Chondrocyte (in vitro differentiated cells): ENCODE measurements around the gene TMEM98. TPM values are rescaled to one million over a fixed set of nuclear protein-coding genes. Genes with fewer than 3 reads are reported as not detected.

Source experiments
- DNase-seq: peaks from one replicate; pipeline ENCODE4 v3.0.0; 2021; ENCODE audit warnings: mixed read lengths, low spot score
- H3K27ac Mint-ChIP-seq: one replicate; pipeline ENCODE4 v1.8.0; 2021; ENCODE audit warnings: mild to moderate bottlenecking, moderate library complexity, mixed read lengths; ENCODE audit not compliant: unreplicated experiment
- H3K27me3 Mint-ChIP-seq: 2 replicates; pipeline ENCODE4 v1.8.0; 2021; ENCODE audit warnings: low read depth, mixed read lengths
- H3K36me3 Mint-ChIP-seq: 2 replicates; pipeline ENCODE4 v1.8.0; 2021; ENCODE audit warnings: low read depth, mixed read lengths
- H3K4me1 Mint-ChIP-seq: 2 replicates; pipeline ENCODE4 v1.8.0; 2021; ENCODE audit warnings: low read depth, mild to moderate bottlenecking, mixed read lengths
- H3K4me3 Mint-ChIP-seq: one replicate; pipeline ENCODE4 v1.8.0; 2021; ENCODE audit warnings: mild to moderate bottlenecking, moderate library complexity, mixed read lengths; ENCODE audit not compliant: unreplicated experiment
- H3K9me3 Mint-ChIP-seq: 2 replicates; pipeline ENCODE4 v1.8.0; 2021; ENCODE audit warnings: low read depth, mixed read lengths
- total RNA-seq: library from RNA; stranded (reverse); gene quantifications from 3 replicates; pipeline ENCODE4 v1.2.1, GENCODE V29; 2021
- TF ChIP-seq, protein P1 (sequence below): fragments of 200-600 bp; sonication (generic); IDR thresholded peaks from 2 replicates; pipeline ENCODE4 v1.5.0; 2021; ENCODE audit warnings: antibody characterized with exemption, mild to moderate bottlenecking, moderate library complexity

TMEM98 gene
- total RNA-seq, 1 donor from 2014 or later: 68.8 TPM

- peaks cover 3% of the 10 kb centered on the region for H3K9me3 Mint-ChIP-seq
- H3K36me3 Mint-ChIP-seq: no peaks in the 10 kb centered on the region
- H3K27me3 Mint-ChIP-seq: peaks cover 19% of the 10 kb centered on the region
- DNase-seq: no peak
- H3K4me3 Mint-ChIP-seq: no peak overlapping the region
- H3K4me1 Mint-ChIP-seq: peaks cover 5% of the 10 kb centered on the region
- H3K27ac Mint-ChIP-seq: no peak overlapping the region
- TF ChIP-seq, protein P1, sequence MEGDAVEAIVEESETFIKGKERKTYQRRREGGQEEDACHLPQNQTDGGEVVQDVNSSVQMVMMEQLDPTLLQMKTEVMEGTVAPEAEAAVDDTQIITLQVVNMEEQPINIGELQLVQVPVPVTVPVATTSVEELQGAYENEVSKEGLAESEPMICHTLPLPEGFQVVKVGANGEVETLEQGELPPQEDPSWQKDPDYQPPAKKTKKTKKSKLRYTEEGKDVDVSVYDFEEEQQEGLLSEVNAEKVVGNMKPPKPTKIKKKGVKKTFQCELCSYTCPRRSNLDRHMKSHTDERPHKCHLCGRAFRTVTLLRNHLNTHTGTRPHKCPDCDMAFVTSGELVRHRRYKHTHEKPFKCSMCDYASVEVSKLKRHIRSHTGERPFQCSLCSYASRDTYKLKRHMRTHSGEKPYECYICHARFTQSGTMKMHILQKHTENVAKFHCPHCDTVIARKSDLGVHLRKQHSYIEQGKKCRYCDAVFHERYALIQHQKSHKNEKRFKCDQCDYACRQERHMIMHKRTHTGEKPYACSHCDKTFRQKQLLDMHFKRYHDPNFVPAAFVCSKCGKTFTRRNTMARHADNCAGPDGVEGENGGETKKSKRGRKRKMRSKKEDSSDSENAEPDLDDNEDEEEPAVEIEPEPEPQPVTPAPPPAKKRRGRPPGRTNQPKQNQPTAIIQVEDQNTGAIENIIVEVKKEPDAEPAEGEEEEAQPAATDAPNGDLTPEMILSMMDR: no peak
Observed at GRCh38 chr17:32901743-32902142, 26.2 kb upstream of the TMEM98 start.

DNA sequence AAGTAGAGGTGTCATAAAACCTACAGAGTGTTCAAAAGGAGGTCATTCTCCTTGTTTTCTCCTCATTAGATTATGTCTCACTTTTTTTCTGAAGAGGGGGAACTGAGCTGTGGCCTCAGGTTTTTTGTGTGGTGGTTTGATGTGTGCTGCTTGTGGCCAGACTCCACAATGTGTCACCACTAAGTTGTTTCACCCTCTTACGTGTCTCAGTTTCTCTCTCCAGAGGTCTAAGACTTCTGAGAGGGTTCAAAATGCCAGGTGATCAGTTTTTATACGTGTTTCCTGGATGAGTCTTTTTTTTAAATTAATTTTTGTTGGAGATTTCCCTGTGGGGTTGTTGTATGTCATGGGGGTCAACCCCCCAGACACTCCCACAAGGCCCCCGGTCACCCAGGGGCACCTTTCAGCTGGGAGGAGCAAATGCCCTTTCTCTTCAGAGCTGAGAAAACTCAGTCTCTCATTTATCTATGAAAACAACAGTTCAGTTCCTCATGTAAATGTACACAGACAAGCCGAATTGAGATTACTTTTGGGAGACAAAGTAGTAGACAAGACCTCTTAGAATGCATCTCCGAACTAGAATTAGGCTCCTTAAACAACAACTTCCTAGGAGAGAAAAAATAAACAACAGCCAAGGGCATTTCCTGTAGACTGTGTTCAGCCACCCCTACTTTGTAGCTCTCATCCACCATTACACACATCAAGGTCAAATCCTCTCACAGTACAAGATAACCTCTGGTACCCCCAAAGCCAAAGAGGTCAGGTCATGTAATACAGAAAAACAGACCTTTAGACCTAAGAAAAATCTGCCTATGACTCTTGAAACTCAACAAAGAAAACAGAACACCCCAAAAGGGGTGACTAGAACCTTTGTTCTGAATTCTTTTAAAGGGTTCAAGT lies 23.9 kb upstream of the TMEM98 start:
- Mint-ChIP-seq H3K36me3 (no peaks in the 10 kb centered on the region), H3K4me3 (no peak overlapping the region), H3K4me1 (no peaks in the 10 kb centered on the region), H3K9me3 (peaks cover 3% of the 10 kb centered on the region), H3K27ac (no peak overlapping the region), H3K27me3 (peaks cover 15% of the 10 kb centered on the region)
- TF ChIP-seq, protein P1: no peak
- DNase-seq: no peak

DNA sequence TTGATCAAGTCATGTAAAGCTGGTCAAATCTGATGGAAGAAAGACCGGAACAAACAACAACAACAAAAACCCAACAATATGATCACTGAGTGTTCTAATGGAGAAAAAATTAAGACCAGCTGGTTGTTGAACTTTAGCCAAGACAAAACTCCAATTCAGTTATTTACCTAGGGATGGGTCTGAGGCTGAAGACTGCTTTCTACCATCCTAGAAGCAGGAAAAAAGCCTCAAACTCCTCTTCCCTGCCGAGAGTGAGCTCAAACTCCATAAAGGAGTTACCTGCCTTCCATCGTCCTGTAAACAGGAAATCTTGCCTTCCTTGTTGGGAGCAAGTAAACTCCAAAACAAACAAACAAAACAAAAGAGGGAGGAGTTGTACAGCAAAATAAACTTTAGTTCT lies 23.1 kb upstream of the TMEM98 start:
- H3K4me3 Mint-ChIP-seq: no peak overlapping the region
- peaks cover 3% of the 10 kb centered on the region for H3K9me3 Mint-ChIP-seq
- H3K27me3 Mint-ChIP-seq: peaks cover 15% of the 10 kb centered on the region
- TF ChIP-seq, protein P1: no peak
- H3K36me3 Mint-ChIP-seq: no peaks in the 10 kb centered on the region
- no peak overlapping the region for H3K27ac Mint-ChIP-seq
- peaks cover 3% of the 10 kb centered on the region for H3K4me1 Mint-ChIP-seq
- no peak for DNase-seq

DNA sequence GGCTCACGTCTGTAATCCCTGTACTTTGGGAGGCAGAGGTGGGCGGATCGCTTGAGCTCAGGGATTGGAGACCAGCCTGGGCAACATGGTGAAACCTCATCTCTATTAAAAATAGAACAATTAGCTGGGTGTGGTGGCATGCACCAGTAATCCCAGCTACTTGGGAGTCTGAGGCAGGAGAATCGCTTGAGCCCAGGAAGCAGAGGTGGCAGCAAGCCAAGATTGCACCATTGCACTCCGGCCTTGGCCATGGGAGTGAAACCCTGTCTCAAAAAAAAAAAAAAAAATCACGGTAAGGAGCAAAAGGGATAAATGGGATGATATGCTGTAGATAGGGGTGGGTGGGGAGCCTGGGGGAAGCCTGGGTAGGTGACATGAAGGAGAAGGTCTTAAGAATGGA lies 20.4 kb upstream of the TMEM98 start:
- H3K27ac Mint-ChIP-seq: no peak overlapping the region
- H3K4me1 Mint-ChIP-seq: peaks cover 13% of the 10 kb centered on the region
- no peak overlapping the region for H3K4me3 Mint-ChIP-seq
- peaks cover 15% of the 10 kb centered on the region for H3K27me3 Mint-ChIP-seq
- H3K9me3 Mint-ChIP-seq: no peaks in the 10 kb centered on the region
- DNase-seq: no peak
- no peaks in the 10 kb centered on the region for H3K36me3 Mint-ChIP-seq
- TF ChIP-seq, protein P1: no peak

- TF ChIP-seq, protein P1: peak; percentile 85
- H3K27me3 Mint-ChIP-seq: peaks cover 11% of the 10 kb centered on the region
- no peaks in the 10 kb centered on the region for H3K36me3 Mint-ChIP-seq
- H3K4me3 Mint-ChIP-seq: no peak overlapping the region
- peaks cover 14% of the 10 kb centered on the region for H3K4me1 Mint-ChIP-seq
- H3K9me3 Mint-ChIP-seq: peaks cover 2% of the 10 kb centered on the region
- no peak for DNase-seq
- H3K27ac Mint-ChIP-seq: peak overlapping the region; percentile 55
Observed at GRCh38 chr17:32909787-32910369, 18.1 kb upstream of the TMEM98 start.
